ENCODE measurements around the gene PXMP4.

PXMP4 gene

DNA sequence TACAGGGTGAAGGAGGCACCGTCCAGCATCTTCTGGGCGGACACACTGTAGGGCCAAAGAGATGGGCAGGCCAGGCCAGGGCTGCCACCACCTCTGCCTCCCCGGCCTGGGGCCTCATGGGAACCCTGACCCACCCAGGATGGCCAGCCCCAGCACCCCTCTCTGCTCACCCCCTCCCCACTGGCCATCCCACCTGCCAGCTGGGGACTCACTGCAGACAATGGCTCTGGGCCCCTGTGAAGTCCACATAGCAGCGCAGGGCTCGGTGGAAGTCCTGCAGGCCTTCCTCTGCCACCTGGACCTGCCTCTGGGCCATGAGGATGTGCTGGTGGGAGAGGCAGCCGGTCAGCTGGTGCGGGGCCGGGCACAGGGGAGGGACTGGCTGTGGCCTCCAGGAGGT is 61.6 kb downstream of the PXMP4 start:
- TF ChIP-seq, protein P1, sequence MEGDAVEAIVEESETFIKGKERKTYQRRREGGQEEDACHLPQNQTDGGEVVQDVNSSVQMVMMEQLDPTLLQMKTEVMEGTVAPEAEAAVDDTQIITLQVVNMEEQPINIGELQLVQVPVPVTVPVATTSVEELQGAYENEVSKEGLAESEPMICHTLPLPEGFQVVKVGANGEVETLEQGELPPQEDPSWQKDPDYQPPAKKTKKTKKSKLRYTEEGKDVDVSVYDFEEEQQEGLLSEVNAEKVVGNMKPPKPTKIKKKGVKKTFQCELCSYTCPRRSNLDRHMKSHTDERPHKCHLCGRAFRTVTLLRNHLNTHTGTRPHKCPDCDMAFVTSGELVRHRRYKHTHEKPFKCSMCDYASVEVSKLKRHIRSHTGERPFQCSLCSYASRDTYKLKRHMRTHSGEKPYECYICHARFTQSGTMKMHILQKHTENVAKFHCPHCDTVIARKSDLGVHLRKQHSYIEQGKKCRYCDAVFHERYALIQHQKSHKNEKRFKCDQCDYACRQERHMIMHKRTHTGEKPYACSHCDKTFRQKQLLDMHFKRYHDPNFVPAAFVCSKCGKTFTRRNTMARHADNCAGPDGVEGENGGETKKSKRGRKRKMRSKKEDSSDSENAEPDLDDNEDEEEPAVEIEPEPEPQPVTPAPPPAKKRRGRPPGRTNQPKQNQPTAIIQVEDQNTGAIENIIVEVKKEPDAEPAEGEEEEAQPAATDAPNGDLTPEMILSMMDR (IDR thresholded peaks at IDR 0.05; ENCODE audit: low read depth, low read length, missing control alignments): no peak
- DNase-seq (ENCODE audit: low read depth): no peak
- in situ Hi-C loops (cut with HindIII; ENCODE audit: low sequenced_read_pairs): no loop called here

DNA sequence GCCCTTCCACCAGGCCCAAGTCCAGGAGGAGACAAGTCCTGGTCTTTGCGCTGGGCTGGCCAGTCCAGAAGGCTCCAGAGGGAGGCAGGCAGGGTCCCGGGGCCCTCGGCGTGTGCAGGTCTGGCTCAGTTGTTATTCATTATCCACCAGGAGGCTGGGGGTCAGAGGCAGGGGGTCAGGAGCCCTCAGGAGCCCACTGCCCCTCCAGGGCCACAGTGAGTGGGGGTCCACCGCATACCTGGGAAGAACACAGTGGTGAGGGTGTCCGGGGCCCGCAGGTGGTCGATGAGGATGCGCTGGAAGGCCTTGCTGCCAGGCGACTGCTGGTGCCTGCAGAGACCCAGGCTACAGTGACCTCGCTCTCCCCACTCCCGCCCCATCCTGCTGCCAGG is 62.4 kb downstream of the PXMP4 start:
- DNase-seq (ENCODE audit: low read depth): no peak
- in situ Hi-C loops (cut with HindIII; ENCODE audit: low sequenced_read_pairs): no loop called here
- TF ChIP-seq, protein P1 (IDR thresholded peaks at IDR 0.05; ENCODE audit: low read depth, low read length, missing control alignments): no peak
- no peak overlapping the region for H3K4me3 ChIP-seq (ENCODE audit: low read depth, low read length)

More for the DNA sequence above, 61.6 kb downstream of the PXMP4 start:
- no peak overlapping the region for H3K4me3 ChIP-seq (ENCODE audit: low read depth, low read length)

DNA sequence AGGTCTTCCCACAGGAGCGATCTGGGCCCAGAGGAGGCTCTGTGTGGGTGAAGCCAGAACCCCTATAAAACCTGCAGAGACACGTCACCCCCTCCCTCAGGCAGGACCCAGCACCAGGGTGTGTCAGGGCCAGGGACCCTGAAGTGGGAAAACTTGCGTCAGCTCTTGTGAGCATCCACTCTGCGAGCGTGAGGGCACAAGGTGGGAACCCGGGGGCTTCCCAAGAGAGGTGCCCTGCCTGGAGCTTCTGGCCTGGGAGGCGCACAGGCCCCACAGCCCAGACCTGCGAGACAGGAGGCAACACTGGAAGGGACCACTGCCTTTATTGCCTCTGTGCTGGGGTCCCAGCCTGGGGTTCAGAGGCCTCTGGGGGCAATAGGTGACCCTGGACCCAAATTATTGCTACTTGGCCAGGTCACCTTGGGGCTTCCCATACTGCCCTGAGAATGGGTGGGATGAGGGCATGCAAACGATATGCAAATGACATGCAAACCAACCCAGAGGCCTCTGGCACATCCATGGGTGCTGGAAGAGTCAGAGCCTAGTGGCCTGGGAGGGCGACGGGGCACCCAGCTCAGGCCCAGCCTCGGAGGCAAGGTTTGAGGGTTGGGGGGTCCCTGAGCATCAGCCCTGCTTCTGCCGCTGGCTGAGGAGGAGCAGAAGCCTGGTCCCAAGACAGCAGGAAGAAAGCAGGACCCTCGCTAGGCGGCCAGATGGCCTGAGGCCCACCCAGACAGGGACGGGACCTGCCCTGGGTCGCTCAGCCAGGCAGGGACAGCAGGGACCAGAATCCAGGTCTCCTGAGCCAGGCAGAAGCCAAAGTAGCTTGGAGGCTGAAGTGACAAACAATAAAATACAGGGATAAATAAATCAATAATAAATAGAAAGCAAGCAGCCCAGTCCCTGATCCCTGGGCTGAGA is 63.1 kb downstream of the PXMP4 start:
- TF ChIP-seq, protein P1 (IDR thresholded peaks at IDR 0.05; ENCODE audit: low read depth, low read length, missing control alignments): no peak
- no peak for DNase-seq (ENCODE audit: low read depth)
- no peak overlapping the region for H3K4me3 ChIP-seq (ENCODE audit: low read depth, low read length)
- in situ Hi-C loops (cut with HindIII; ENCODE audit: low sequenced_read_pairs): no loop called here

DNA sequence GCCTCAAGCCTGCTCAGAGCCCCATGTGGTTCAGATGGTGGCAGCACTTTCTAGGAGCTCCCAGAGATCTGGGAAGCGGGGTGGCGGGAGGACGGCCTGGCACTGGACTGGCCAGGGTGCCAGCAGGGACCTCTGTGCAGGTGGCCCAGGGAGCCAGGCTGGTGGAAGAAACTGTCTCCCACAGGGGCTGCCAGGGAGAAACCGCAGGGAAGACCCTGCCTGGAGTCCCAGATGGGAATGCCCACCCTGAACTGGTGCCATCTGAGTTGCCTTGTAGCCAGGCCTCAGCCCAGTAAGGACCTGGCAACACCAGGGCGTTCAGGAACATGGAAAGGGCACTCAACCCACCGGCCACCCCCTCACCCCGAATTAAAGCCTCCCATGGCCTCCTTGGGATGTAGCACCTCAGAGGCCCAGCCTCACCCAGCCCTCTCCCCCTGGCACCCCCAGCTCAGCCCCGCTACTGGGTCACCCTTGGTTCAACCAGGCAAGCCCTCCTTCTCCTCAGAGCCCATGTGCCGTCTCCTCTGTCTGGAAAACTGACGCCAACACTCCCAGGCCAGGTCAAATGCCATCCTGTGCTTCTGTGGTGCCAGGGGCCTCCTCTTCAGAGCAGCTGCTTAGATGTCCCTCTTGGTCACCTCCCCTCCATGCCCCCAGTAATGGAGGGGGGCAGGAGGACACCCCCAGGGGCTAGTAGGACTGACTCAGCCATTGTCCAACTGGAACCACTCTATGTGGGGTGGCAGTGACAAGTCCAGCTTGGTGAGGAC is 63.9 kb downstream of the PXMP4 start:
- in situ Hi-C loops (cut with HindIII; ENCODE audit: low sequenced_read_pairs): no loop called here
- TF ChIP-seq, protein P1 (IDR thresholded peaks at IDR 0.05; ENCODE audit: low read depth, low read length, missing control alignments): no peak
- no peak overlapping the region for H3K4me3 ChIP-seq (ENCODE audit: low read depth, low read length)
- no peak for DNase-seq (ENCODE audit: low read depth)

DNA sequence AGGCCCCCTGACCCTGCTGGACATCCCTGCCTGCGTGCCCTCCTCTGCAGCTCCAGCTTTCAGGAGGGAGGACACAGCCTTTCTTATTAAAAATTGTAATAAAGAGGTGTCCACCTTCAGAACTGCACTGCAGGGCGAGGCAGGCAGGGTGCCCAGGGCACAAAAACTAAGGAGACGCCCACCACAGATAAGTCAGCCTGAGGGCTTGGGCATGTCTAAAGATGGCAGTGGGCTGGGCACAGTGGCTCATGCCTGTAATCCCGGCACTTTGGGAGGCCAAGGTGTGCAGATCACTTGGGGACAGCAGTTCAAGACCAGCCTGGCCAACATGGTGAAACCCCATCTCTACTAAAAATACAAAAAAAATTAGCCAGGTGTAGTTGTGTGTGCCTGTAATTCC is 64.9 kb downstream of the PXMP4 start:
- H3K4me3 ChIP-seq (ENCODE audit: low read depth, low read length): no peak overlapping the region
- in situ Hi-C loops (cut with HindIII; ENCODE audit: low sequenced_read_pairs): no loop called here
- TF ChIP-seq, protein P1 (IDR thresholded peaks at IDR 0.05; ENCODE audit: low read depth, low read length, missing control alignments): no peak
- DNase-seq (ENCODE audit: low read depth): no peak

DNA sequence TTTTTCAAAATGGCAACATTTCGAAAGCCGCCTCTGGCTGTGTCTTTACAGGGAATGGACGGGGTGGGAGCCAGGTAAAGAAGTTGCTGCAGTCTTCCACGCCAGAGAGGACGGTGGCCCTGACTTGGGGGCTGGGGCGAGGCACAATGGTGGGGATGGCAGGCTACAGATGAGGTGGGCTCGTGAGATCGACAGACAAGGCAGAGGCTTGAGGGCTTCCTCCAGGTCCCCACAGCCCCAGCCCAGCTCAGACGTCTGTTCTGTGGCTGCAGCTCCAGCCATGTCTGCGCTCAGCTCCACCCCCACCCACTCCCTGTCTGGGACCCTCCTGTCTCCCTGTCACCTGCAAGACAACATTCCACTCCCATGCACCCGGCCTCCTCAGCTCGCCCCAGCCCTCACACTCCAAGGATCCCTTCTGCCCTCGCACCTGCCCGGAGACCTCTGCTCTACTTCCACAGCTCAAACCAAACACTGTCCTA is 65.4 kb downstream of the PXMP4 start:
- DNase-seq (ENCODE audit: low read depth): no peak
- TF ChIP-seq, protein P1 (IDR thresholded peaks at IDR 0.05; ENCODE audit: low read depth, low read length, missing control alignments): no peak
- in situ Hi-C loops (cut with HindIII; ENCODE audit: low sequenced_read_pairs): no loop called here
- no peak overlapping the region for H3K4me3 ChIP-seq (ENCODE audit: low read depth, low read length)

Data from astrocyte of the cerebellum (primary cell).